Measurements from ENCODE around the gene FZD1.

GRCh38 chr7:91320366-91321078 lies 56.3 kb downstream of the FZD1 start:
- no peak for TF ChIP-seq CTCF (IDR thresholded peaks at IDR 0.05)
- TF ChIP-seq ZFX (IDR thresholded peaks at IDR 0.05; ENCODE audit: borderline replicate concordance): no peak
